ENCODE results near the gene RHNO1.

GRCh38 chr12:2856051-2856450 lies 21.0 kb upstream of the RHNO1 start:
- TF ChIP-seq, protein P1, sequence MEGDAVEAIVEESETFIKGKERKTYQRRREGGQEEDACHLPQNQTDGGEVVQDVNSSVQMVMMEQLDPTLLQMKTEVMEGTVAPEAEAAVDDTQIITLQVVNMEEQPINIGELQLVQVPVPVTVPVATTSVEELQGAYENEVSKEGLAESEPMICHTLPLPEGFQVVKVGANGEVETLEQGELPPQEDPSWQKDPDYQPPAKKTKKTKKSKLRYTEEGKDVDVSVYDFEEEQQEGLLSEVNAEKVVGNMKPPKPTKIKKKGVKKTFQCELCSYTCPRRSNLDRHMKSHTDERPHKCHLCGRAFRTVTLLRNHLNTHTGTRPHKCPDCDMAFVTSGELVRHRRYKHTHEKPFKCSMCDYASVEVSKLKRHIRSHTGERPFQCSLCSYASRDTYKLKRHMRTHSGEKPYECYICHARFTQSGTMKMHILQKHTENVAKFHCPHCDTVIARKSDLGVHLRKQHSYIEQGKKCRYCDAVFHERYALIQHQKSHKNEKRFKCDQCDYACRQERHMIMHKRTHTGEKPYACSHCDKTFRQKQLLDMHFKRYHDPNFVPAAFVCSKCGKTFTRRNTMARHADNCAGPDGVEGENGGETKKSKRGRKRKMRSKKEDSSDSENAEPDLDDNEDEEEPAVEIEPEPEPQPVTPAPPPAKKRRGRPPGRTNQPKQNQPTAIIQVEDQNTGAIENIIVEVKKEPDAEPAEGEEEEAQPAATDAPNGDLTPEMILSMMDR (IDR thresholded peaks at IDR 0.05; ENCODE audit: poor library complexity), result no peak
- no peak for TF ChIP-seq EZH2phosphoT487 (IDR thresholded peaks at IDR 0.05; ENCODE audit: low read depth, severe bottlenecking, unreplicated experiment)
